ENCODE results near the gene HAPSTR1. TPM values are rescaled to one million over a fixed set of nuclear protein-coding genes. Genes with fewer than 3 reads are reported as not detected.

HAPSTR1 gene
- polyA plus RNA-seq, 3 donors: 7.2 to 58.9 (median 11.1) TPM

- no peak overlapping the region for H3K4me3 Mint-ChIP-seq
- Histone ChIP-seq H3K79me2 (ENCODE audit: insufficient read depth, low read length) (peaks cover 100% of the 10 kb centered on the region), H3K27me3 (ENCODE audit: control insufficient read depth in 2 of 2, insufficient read depth in 2 of 2, low read length in 2 of 2) (no peaks in the 10 kb centered on the region), H3K4me3 (replicated peaks in 1 of 3; ENCODE audit: low read depth in 2 of 3, low read length in 3 of 3) (no peak overlapping the region), H3K27ac (ENCODE audit: low read depth in 1 of 2, low read length in 2 of 2) (peak overlapping the region in 1 of 2 donors; percentile 71), H4K20me1 (ENCODE audit: insufficient read depth, low read length) (peaks cover 100% of the 10 kb centered on the region), H3K9me3 (replicated peaks in 1 of 2; ENCODE audit: control insufficient read depth in 1 of 2, insufficient read depth in 1 of 2, low read length in 2 of 2) (no peaks in the 10 kb centered on the region), H3K4me2 (replicated peaks; ENCODE audit: extremely low read depth, low read length, poor library complexity, severe bottlenecking) (peak overlapping the region; percentile 33), H3K9ac (ENCODE audit: insufficient read depth, low read length, poor library complexity, severe bottlenecking) (no peak overlapping the region), H3K36me3 (replicated peaks in 1 of 2; ENCODE audit: control insufficient read depth in 1 of 2, insufficient read depth in 2 of 2, low read length in 2 of 2) (peaks cover 42 to 72% of the 10 kb centered on the region in 2 donors), H2AFZ (ENCODE audit: insufficient read depth, low read depth, low read length, poor library complexity, severe bottlenecking) (no peak overlapping the region), H3K4me1 (ENCODE audit: control insufficient read depth in 1 of 2, insufficient read depth in 2 of 2, low read length in 2 of 2) (peaks cover 50 to 65% of the 10 kb centered on the region in 2 donors)
- no peaks in the 10 kb centered on the region for H3K9me3 Mint-ChIP-seq
- peak overlapping the region; percentile 27 to 91 (median 87) for H3K27ac Mint-ChIP-seq
- H3K4me1 Mint-ChIP-seq: peaks cover 76% of the 10 kb centered on the region
- WGBS (ENCODE audit: insufficient coverage): 17% methylated on average over 1 of the region's 1 CpG
- no peak for TF ChIP-seq CTCF (IDR thresholded peaks at IDR 0.05)
- DNase-seq: peak; percentile 37 to 49 (median 46)
- H3K27me3 Mint-ChIP-seq (ENCODE audit: low read depth in 3 of 3): no peaks in the 10 kb centered on the region
- intact Hi-C loops (cut with micrococcal nuclease): loop anchor here in 1 of 2 donors (10.0 kb wide), 1 partner anchor 478 kb away; no protein-coding TSS in a partner anchor
- peaks cover 65 to 76% of the 10 kb centered on the region in 2 donors for H3K36me3 Mint-ChIP-seq
These were observed 21.4 kb downstream of the HAPSTR1 start for GRCh38 chr16:9112844-9113186.

- Histone ChIP-seq H3K27me3 (ENCODE audit: control insufficient read depth in 2 of 2, insufficient read depth in 2 of 2, low read length in 2 of 2) (no peaks in the 10 kb centered on the region), H3K9me3 (replicated peaks in 1 of 2; ENCODE audit: control insufficient read depth in 1 of 2, insufficient read depth in 1 of 2, low read length in 2 of 2) (no peaks in the 10 kb centered on the region), H3K4me3 (replicated peaks in 1 of 3; ENCODE audit: low read depth in 2 of 3, low read length in 3 of 3) (peak overlapping the region in 1 of 3 experiments; percentile 0), H2AFZ (ENCODE audit: insufficient read depth, low read depth, low read length, poor library complexity, severe bottlenecking) (no peak overlapping the region), H4K20me1 (ENCODE audit: insufficient read depth, low read length) (peaks cover 100% of the 10 kb centered on the region), H3K4me2 (replicated peaks; ENCODE audit: extremely low read depth, low read length, poor library complexity, severe bottlenecking) (peak overlapping the region; percentile 25), H3K27ac (ENCODE audit: low read depth in 1 of 2, low read length in 2 of 2) (peak overlapping the region in 1 of 2 donors; percentile 71), H3K9ac (ENCODE audit: insufficient read depth, low read length, poor library complexity, severe bottlenecking) (no peak overlapping the region), H3K36me3 (replicated peaks in 1 of 2; ENCODE audit: control insufficient read depth in 1 of 2, insufficient read depth in 2 of 2, low read length in 2 of 2) (peaks cover 40 to 71% of the 10 kb centered on the region in 2 donors), H3K4me1 (ENCODE audit: control insufficient read depth in 1 of 2, insufficient read depth in 2 of 2, low read length in 2 of 2) (peaks cover 47 to 59% of the 10 kb centered on the region in 2 donors), H3K79me2 (ENCODE audit: insufficient read depth, low read length) (peaks cover 100% of the 10 kb centered on the region)
- no peaks in the 10 kb centered on the region for H3K27me3 Mint-ChIP-seq (ENCODE audit: low read depth in 3 of 3)
- H3K4me3 Mint-ChIP-seq: peak overlapping the region in 1 of 2 donors; percentile 32
- no peak for TF ChIP-seq CTCF (IDR thresholded peaks at IDR 0.05)
- 50% methylated on average over 1 of the region's 3 CpGs for WGBS (ENCODE audit: insufficient coverage)
- H3K9me3 Mint-ChIP-seq: no peaks in the 10 kb centered on the region
- peaks cover 77% of the 10 kb centered on the region for H3K4me1 Mint-ChIP-seq
- intact Hi-C loops (cut with micrococcal nuclease): loop anchor here in 1 of 2 donors (10.0 kb wide), 1 partner anchor 479 kb away; no protein-coding TSS in a partner anchor
- H3K36me3 Mint-ChIP-seq: peaks cover 68 to 76% of the 10 kb centered on the region in 2 donors
- no peak for DNase-seq
- peak overlapping the region; percentile 33 to 87 (median 79) for H3K27ac Mint-ChIP-seq
These were observed 22.3 kb downstream of the HAPSTR1 start for GRCh38 chr16:9113707-9114106.

Data from CD14-positive monocyte (primary cell).